Natural killer cell treated with Interleukin-12 subunit alpha and Interleukin-12 subunit beta and Interleukin-15 and Interleukin-18, amount 100 ng/mL, for 72 hours (primary cell): ENCODE results near the gene NKD1. TPM values are rescaled to one million over a fixed set of nuclear protein-coding genes. Genes with fewer than 3 reads are reported as not detected.

Experiments used
- ATAC-seq, 2 donors: fragments of 150-1000 bp; cut with Tn5 transposase in 1 of 2; sonication (Bioruptor Pico), chemical (Tn5 transposase) in 1 of 2; 2 replicates each; pipeline ENCODE4 v1.10.0; 2021
- DNase-seq: peaks from one replicate; pipeline ENCODE4 v3.0.0; 2022; ENCODE audit warnings: low spot score
- H3K27ac Mint-ChIP-seq, 2 donors: 1 replicate in 1 of 2; 2 replicates in 1 of 2; pipeline ENCODE4 v1.8.0; 2022; ENCODE audit warnings: mixed read lengths in 2 of 2, mild to moderate bottlenecking in 1 of 2, moderate library complexity in 1 of 2
- H3K27me3 Mint-ChIP-seq, 2 donors: 1 replicate in 1 of 2; 2 replicates in 1 of 2; pipeline ENCODE4 v1.8.0; 2022; ENCODE audit warnings: mixed read lengths in 2 of 2
- H3K36me3 Mint-ChIP-seq: one replicate; pipeline ENCODE4 v1.8.0; 2022; ENCODE audit warnings: mixed read lengths
- H3K4me1 Mint-ChIP-seq, 2 donors: 1 replicate in 1 of 2; 2 replicates in 1 of 2; pipeline ENCODE4 v1.8.0; 2022; ENCODE audit warnings: low read depth in 2 of 2, mixed read lengths in 2 of 2, mild to moderate bottlenecking in 1 of 2
- H3K4me3 Mint-ChIP-seq: one replicate; pipeline ENCODE4 v1.8.0; 2022; ENCODE audit warnings: mixed read lengths
- H3K9me3 Mint-ChIP-seq: 2 replicates; pipeline ENCODE4 v1.8.0; 2022; ENCODE audit warnings: mixed read lengths
- total RNA-seq, 2 donors: library from RNA; stranded (reverse); gene quantifications; one replicate each; pipeline ENCODE4 v1.2.3, GENCODE V29; 2022

Gene NKD1
- total RNA-seq, 2 donors from 2014 or later: 0.29 to 0.86 TPM

GRCh38 chr16:50603206-50604064 is 55.2 kb downstream of the NKD1 start:
- H3K9me3 Mint-ChIP-seq: no peaks in the 10 kb centered on the region
- no peak overlapping the region for H3K4me3 Mint-ChIP-seq
- H3K36me3 Mint-ChIP-seq: no peaks in the 10 kb centered on the region
- no peaks in the 10 kb centered on the region for H3K27me3 Mint-ChIP-seq
- no peak overlapping the region for H3K27ac Mint-ChIP-seq
- H3K4me1 Mint-ChIP-seq: no peaks in the 10 kb centered on the region
- no peak for ATAC-seq
- no peak for DNase-seq

- DNase-seq (no peak), ATAC-seq (no peak)
- no peaks in the 10 kb centered on the region for H3K36me3 Mint-ChIP-seq
- no peak overlapping the region for H3K4me3 Mint-ChIP-seq
- H3K4me1 Mint-ChIP-seq: no peaks in the 10 kb centered on the region
- no peak overlapping the region for H3K27ac Mint-ChIP-seq
- H3K27me3 Mint-ChIP-seq: no peaks in the 10 kb centered on the region
- H3K9me3 Mint-ChIP-seq: no peaks in the 10 kb centered on the region
Observed at GRCh38 chr16:50604065-50604418, 55.8 kb downstream of the NKD1 start.

- H3K4me1 Mint-ChIP-seq: no peaks in the 10 kb centered on the region
- H3K36me3 Mint-ChIP-seq: no peaks in the 10 kb centered on the region
- no peaks in the 10 kb centered on the region for H3K9me3 Mint-ChIP-seq
- no peak overlapping the region for H3K4me3 Mint-ChIP-seq
- DNase-seq (no peak), ATAC-seq (no peak)
- no peak overlapping the region for H3K27ac Mint-ChIP-seq
- H3K27me3 Mint-ChIP-seq: no peaks in the 10 kb centered on the region
Observed at GRCh38 chr16:50604610-50605009, 56.4 kb downstream of the NKD1 start.

GRCh38 chr16:50605733-50606430 is 57.7 kb downstream of the NKD1 start:
- H3K27ac Mint-ChIP-seq: no peak overlapping the region
- DNase-seq (no peak), ATAC-seq (no peak)
- no peaks in the 10 kb centered on the region for H3K9me3 Mint-ChIP-seq
- no peaks in the 10 kb centered on the region for H3K36me3 Mint-ChIP-seq
- no peaks in the 10 kb centered on the region for H3K27me3 Mint-ChIP-seq
- H3K4me1 Mint-ChIP-seq: no peaks in the 10 kb centered on the region
- H3K4me3 Mint-ChIP-seq: no peak overlapping the region

GRCh38 chr16:50606431-50607050 is 58.3 kb downstream of the NKD1 start:
- Mint-ChIP-seq H3K27me3 (no peaks in the 10 kb centered on the region), H3K4me1 (peaks cover 1 to 2% of the 10 kb centered on the region in 2 donors), H3K9me3 (no peaks in the 10 kb centered on the region), H3K27ac (no peak overlapping the region), H3K4me3 (no peak overlapping the region), H3K36me3 (no peaks in the 10 kb centered on the region)
- DNase-seq (no peak), ATAC-seq (no peak)

- DNase-seq: no peak
- peaks cover 4 to 5% of the 10 kb centered on the region in 2 donors for H3K4me1 Mint-ChIP-seq
- no peak overlapping the region for H3K4me3 Mint-ChIP-seq
- H3K36me3 Mint-ChIP-seq: no peaks in the 10 kb centered on the region
- no peaks in the 10 kb centered on the region for H3K27me3 Mint-ChIP-seq
- no peak overlapping the region for H3K27ac Mint-ChIP-seq
- no peaks in the 10 kb centered on the region for H3K9me3 Mint-ChIP-seq
- ATAC-seq: no peak
Observed at GRCh38 chr16:50607051-50607431, 58.8 kb downstream of the NKD1 start.

- H3K4me3 Mint-ChIP-seq: no peak overlapping the region
- H3K36me3 Mint-ChIP-seq: no peaks in the 10 kb centered on the region
- H3K4me1 Mint-ChIP-seq: peaks cover 4 to 5% of the 10 kb centered on the region in 2 donors
- H3K27me3 Mint-ChIP-seq: peaks cover 0 to 3% of the 10 kb centered on the region in 2 donors
- DNase-seq (no peak), ATAC-seq (no peak)
- no peaks in the 10 kb centered on the region for H3K9me3 Mint-ChIP-seq
- H3K27ac Mint-ChIP-seq: no peak overlapping the region
Observed at GRCh38 chr16:50607447-50607846, 59.3 kb downstream of the NKD1 start.

- H3K36me3 Mint-ChIP-seq: no peaks in the 10 kb centered on the region
- no peak overlapping the region for H3K4me3 Mint-ChIP-seq
- ATAC-seq (no peak), DNase-seq (no peak)
- no peak overlapping the region for H3K27ac Mint-ChIP-seq
- H3K4me1 Mint-ChIP-seq: peaks cover 4 to 5% of the 10 kb centered on the region in 2 donors
- H3K9me3 Mint-ChIP-seq: no peaks in the 10 kb centered on the region
- H3K27me3 Mint-ChIP-seq: peaks cover 2 to 7% of the 10 kb centered on the region in 2 donors
Observed at GRCh38 chr16:50607970-50608557, 59.9 kb downstream of the NKD1 start.

GRCh38 chr16:50609049-50609448 is 60.9 kb downstream of the NKD1 start:
- Mint-ChIP-seq H3K36me3 (no peaks in the 10 kb centered on the region), H3K9me3 (no peaks in the 10 kb centered on the region), H3K4me3 (no peak overlapping the region), H3K27ac (no peak overlapping the region), H3K27me3 (peaks cover 3 to 7% of the 10 kb centered on the region in 2 donors), H3K4me1 (peaks cover 4 to 5% of the 10 kb centered on the region in 2 donors)
- no peak for ATAC-seq
- DNase-seq: no peak

GRCh38 chr16:50609471-50609870 is 61.3 kb downstream of the NKD1 start:
- ATAC-seq: no peak
- no peak overlapping the region for H3K4me3 Mint-ChIP-seq

GRCh38 chr16:50610331-50611262 is 62.4 kb downstream of the NKD1 start:
- H3K27me3 Mint-ChIP-seq: peaks cover 3 to 7% of the 10 kb centered on the region in 2 donors
- peak in 1 of 2 donors; percentile 7 for ATAC-seq
- H3K36me3 Mint-ChIP-seq: no peaks in the 10 kb centered on the region
- H3K27ac Mint-ChIP-seq: no peak overlapping the region
- no peak for DNase-seq
- no peaks in the 10 kb centered on the region for H3K9me3 Mint-ChIP-seq
- no peak overlapping the region for H3K4me3 Mint-ChIP-seq
- H3K4me1 Mint-ChIP-seq: peaks cover 4 to 5% of the 10 kb centered on the region in 2 donors

More at GRCh38 chr16:50609471-50609870, 61.3 kb downstream of the NKD1 start:
- Mint-ChIP-seq H3K36me3 (no peaks in the 10 kb centered on the region), H3K27me3 (peaks cover 3 to 7% of the 10 kb centered on the region in 2 donors), H3K4me1 (peaks cover 4 to 5% of the 10 kb centered on the region in 2 donors), H3K27ac (no peak overlapping the region), H3K9me3 (no peaks in the 10 kb centered on the region)
- no peak for DNase-seq

GRCh38 chr16:50611332-50611934 is 63.2 kb downstream of the NKD1 start:
- Mint-ChIP-seq H3K9me3 (no peaks in the 10 kb centered on the region), H3K4me3 (no peak overlapping the region), H3K4me1 (peaks cover 4 to 5% of the 10 kb centered on the region in 2 donors), H3K36me3 (no peaks in the 10 kb centered on the region), H3K27ac (peak overlapping the region in 1 of 2 donors; percentile 60), H3K27me3 (peaks cover 3 to 7% of the 10 kb centered on the region in 2 donors)
- DNase-seq: no peak
- no peak for ATAC-seq
